ENCODE measurements around the gene MTA1. TPM values are rescaled to one million over a fixed set of nuclear protein-coding genes. Genes with fewer than 3 reads are reported as not detected.

Gene MTA1
- total and polyA plus RNA-seq, 8 donors, result 24.9 to 183 (median 54.1) TPM

- peaks cover 0 to 19% (median 0%) of the 10 kb centered on the region in 4 donors for H3K4me1 ChIP-seq
- intact Hi-C loops (cut with DNase I; ENCODE audit: low total_unique reads), result no loop called here
- no peak overlapping the region for H3K27ac ChIP-seq
- no peak for DNase-seq
- peaks cover 0 to 35% (median 22%) of the 10 kb centered on the region in 4 donors for H3K36me3 ChIP-seq
- H3K9me3 ChIP-seq, result no peaks in the 10 kb centered on the region
- no peak overlapping the region for H3K4me3 ChIP-seq
- WGBS, 5 donors, result 85 to 91% (median 88%) methylated on average over 12 of the region's 12 CpGs
- no peak for TF ChIP-seq POLR2A (IDR thresholded peaks at IDR 0.05)
- TF ChIP-seq, protein P1, sequence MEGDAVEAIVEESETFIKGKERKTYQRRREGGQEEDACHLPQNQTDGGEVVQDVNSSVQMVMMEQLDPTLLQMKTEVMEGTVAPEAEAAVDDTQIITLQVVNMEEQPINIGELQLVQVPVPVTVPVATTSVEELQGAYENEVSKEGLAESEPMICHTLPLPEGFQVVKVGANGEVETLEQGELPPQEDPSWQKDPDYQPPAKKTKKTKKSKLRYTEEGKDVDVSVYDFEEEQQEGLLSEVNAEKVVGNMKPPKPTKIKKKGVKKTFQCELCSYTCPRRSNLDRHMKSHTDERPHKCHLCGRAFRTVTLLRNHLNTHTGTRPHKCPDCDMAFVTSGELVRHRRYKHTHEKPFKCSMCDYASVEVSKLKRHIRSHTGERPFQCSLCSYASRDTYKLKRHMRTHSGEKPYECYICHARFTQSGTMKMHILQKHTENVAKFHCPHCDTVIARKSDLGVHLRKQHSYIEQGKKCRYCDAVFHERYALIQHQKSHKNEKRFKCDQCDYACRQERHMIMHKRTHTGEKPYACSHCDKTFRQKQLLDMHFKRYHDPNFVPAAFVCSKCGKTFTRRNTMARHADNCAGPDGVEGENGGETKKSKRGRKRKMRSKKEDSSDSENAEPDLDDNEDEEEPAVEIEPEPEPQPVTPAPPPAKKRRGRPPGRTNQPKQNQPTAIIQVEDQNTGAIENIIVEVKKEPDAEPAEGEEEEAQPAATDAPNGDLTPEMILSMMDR (IDR thresholded peaks at IDR 0.05), result no peak
- TF ChIP-seq EP300 (IDR thresholded peaks at IDR 0.05), result no peak
- TF ChIP-seq POLR2AphosphoS5 (IDR thresholded peaks at IDR 0.05), result no peak
- H3K27me3 ChIP-seq, result no peaks in the 10 kb centered on the region
Measured at GRCh38 chr14:105436402-105436801, 16.8 kb downstream of the MTA1 start.

DNA sequence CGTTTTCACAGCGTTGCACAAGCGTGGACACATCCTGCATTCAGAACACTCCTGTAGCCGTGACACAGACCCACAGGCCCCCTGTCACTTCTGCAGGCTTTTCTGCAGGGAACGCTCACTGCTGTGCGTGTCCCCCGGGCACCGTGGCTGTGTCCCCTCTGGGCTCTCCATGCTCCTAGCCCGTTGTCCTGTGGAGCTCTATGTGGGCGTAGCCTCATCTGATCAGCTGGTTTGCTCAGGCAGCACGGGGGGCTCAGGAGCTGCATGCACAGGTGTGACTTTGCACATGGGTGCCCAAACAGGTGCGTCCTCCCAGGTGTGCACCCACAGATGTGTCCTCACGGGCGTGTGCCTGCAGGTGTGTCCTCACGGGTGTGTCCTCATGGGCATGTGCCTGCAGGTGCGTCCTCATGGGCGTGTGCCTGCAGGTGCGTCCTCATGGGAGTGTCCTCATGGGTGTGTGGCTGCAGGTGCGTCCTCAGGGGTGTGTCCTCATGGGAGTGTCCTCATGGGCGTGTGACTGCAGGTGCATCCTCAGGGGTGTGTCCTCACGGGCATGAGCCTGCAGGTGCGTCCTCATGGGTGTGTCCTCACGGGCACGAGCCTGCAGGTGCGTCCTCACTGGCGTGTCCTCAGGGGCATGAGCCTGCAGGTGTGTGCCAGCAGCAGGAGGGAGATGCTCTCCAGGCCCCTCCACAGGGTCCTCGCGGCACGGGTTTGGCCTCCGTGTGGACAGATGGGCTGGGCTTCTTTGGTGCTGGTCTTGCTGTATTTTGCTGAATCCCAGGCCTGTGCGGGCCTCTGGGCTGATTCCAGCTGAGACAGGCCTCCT lies 17.5 kb downstream of the MTA1 start:
- TF ChIP-seq EP300 (IDR thresholded peaks at IDR 0.05) (no peak), POLR2A (IDR thresholded peaks at IDR 0.05) (no peak)
- TF ChIP-seq, protein P1 (IDR thresholded peaks at IDR 0.05), result no peak
- DNase-seq, result no peak
- peaks cover 0 to 19% (median 0%) of the 10 kb centered on the region in 4 donors for H3K4me1 ChIP-seq
- no peaks in the 10 kb centered on the region for H3K27me3 ChIP-seq
- H3K9me3 ChIP-seq, result no peaks in the 10 kb centered on the region
- H3K36me3 ChIP-seq, result peaks cover 0 to 34% (median 24%) of the 10 kb centered on the region in 4 donors
- H3K27ac ChIP-seq, result no peak overlapping the region
- intact Hi-C loops (cut with DNase I; ENCODE audit: low total_unique reads), result no loop called here
- WGBS, 5 donors, result 81 to 89% (median 81%) methylated on average over 11 to 31 of the region's 31 CpGs
- H3K4me3 ChIP-seq, result no peak overlapping the region

DNA sequence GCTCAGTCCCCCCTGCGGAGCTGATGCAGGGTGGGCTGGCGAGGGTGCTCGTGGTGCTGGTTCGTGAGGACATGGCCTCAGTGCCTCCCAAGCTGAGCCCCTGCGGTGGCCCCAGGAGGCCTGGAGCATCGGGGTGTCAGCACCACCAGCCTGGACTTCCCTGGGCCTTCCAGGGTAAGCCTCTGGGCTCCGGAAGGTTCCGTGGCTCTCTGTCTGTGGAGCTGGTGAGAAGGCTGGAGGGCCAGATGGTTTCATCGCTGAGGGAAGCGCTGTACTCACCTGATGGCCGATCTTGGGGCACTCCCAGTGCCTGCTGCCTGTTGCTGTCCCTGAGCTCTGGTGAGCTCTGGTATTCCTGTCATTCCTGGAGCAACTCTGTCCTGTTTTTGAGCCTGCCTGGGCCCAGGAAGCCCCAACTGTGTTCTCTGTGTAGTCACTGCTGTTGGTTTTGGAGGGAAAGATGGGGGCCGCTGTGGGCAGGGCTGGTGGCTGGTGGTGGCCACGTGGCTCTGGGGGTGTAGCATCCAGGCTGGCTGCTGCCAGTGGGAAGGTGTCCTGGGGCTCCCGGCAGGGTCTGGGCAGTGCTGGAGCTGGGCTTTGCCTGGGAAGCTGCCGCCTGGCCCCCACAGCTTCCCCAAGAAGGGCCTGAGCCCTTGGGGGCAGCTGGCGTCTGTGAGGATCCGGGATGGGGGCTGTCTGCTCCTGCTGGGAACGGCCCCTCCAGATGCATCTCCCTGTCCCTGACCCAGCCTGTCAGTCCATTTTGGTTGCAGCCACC lies 18.3 kb downstream of the MTA1 start:
- Histone ChIP-seq H3K27ac (no peak overlapping the region), H3K36me3 (peaks cover 0 to 42% (median 33%) of the 10 kb centered on the region in 4 donors), H3K27me3 (no peaks in the 10 kb centered on the region), H3K4me3 (no peak overlapping the region), H3K4me1 (peaks cover 0 to 19% (median 0%) of the 10 kb centered on the region in 4 donors), H3K9me3 (no peaks in the 10 kb centered on the region)
- TF ChIP-seq, protein P1 (IDR thresholded peaks at IDR 0.05), result no peak
- TF ChIP-seq POLR2A (IDR thresholded peaks at IDR 0.05), result no peak
- TF ChIP-seq EP300 (IDR thresholded peaks at IDR 0.05), result no peak
- no peak for TF ChIP-seq POLR2AphosphoS5 (IDR thresholded peaks at IDR 0.05)
- intact Hi-C loops (cut with DNase I; ENCODE audit: low total_unique reads), result no loop called here
- WGBS, 5 donors, result 92 to 95% (median 94%) methylated on average over 9 to 18 of the region's 18 CpGs
- no peak for DNase-seq

- 93 to 98% (median 93%) methylated on average over 9 to 11 of the region's 11 CpGs for WGBS, 5 donors
- TF ChIP-seq POLR2A (IDR thresholded peaks at IDR 0.05), result no peak
- no peak for TF ChIP-seq EP300 (IDR thresholded peaks at IDR 0.05)
- no peak for TF ChIP-seq POLR2AphosphoS5 (IDR thresholded peaks at IDR 0.05)
- TF ChIP-seq, protein P1 (IDR thresholded peaks at IDR 0.05), result no peak
- Histone ChIP-seq H3K9me3 (no peaks in the 10 kb centered on the region), H3K36me3 (peaks cover 0 to 48% (median 37%) of the 10 kb centered on the region in 4 donors), H3K27ac (no peak overlapping the region), H3K4me1 (peaks cover 0 to 19% (median 0%) of the 10 kb centered on the region in 4 donors), H3K4me3 (no peak overlapping the region), H3K27me3 (no peaks in the 10 kb centered on the region)
- no peak for DNase-seq
- intact Hi-C loops (cut with DNase I; ENCODE audit: low total_unique reads), result no loop called here
Measured at GRCh38 chr14:105439179-105439578, 19.6 kb downstream of the MTA1 start.

All from stomach (tissue), 9 donors.